Adrenal gland (tissue), 5 donors: ENCODE results near the gene ZWINT.

Source experiments
- POLR2A ChIP-seq, 2 donors: fragments of 450-650 bp; IDR thresholded peaks; one replicate each; pipeline ENCODE4 v1.6.1; 2017; ENCODE audit warnings: antibody characterized with exemption in 2 of 2, mild to moderate bottlenecking in 2 of 2, moderate library complexity in 1 of 2
- TF ChIP-seq, protein P1 (sequence below), 6 experiments: fragments of 450-650 bp in 4 of 6; fragments of 200-600 bp in 2 of 6; sonication (generic) in 1 of 6; IDR thresholded peaks; 1 replicate in 5 of 6; 2 replicates in 1 of 6; pipeline versions ENCODE4 v1.5.1 to v1.8.0; 2016 to 2021; ENCODE audit warnings: antibody characterized with exemption in 6 of 6, mild to moderate bottlenecking in 2 of 6, moderate library complexity in 1 of 6
- donor health status: DM: no; HTN: no; CAD: no.

DNA sequence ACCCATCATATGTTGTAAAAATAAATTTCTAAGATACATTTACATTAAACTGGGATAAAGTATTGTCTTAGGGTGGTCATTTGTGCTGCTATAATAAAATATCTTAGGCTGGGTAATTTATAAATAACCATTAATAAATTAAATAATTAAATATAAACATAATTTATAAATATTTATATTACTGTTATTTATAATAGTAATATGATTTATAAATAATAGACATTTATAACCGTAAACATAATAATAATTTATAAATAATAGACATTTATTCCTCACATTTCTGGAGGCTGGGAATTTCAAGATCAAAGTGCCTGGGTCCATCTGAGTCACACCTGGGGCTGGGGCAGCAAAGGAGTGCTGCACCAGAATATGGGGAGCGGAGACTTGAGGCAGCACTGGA, 31.1 kb downstream of the ZWINT start:
- TF ChIP-seq, protein P1, sequence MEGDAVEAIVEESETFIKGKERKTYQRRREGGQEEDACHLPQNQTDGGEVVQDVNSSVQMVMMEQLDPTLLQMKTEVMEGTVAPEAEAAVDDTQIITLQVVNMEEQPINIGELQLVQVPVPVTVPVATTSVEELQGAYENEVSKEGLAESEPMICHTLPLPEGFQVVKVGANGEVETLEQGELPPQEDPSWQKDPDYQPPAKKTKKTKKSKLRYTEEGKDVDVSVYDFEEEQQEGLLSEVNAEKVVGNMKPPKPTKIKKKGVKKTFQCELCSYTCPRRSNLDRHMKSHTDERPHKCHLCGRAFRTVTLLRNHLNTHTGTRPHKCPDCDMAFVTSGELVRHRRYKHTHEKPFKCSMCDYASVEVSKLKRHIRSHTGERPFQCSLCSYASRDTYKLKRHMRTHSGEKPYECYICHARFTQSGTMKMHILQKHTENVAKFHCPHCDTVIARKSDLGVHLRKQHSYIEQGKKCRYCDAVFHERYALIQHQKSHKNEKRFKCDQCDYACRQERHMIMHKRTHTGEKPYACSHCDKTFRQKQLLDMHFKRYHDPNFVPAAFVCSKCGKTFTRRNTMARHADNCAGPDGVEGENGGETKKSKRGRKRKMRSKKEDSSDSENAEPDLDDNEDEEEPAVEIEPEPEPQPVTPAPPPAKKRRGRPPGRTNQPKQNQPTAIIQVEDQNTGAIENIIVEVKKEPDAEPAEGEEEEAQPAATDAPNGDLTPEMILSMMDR (IDR thresholded peaks at IDR 0.05), result no peak
- no peak for TF ChIP-seq POLR2A (IDR thresholded peaks at IDR 0.05)
